H9 (cell line): ENCODE data around the gene EPHB2. TPM values are rescaled to one million over a fixed set of nuclear protein-coding genes. Genes with fewer than 3 reads are reported as not detected.

ENCODE experiments used
- DNase-seq: peaks from one replicate; pipeline ENCODE4 v3.0.0-alpha.2; 2017
- H2AFZ ChIP-seq: one replicate; pipeline ENCODE4 v1.6.1; 2013; ENCODE audit warnings: mild to moderate bottlenecking, low read length, control low read depth, moderate library complexity
- H2AK5ac ChIP-seq: 2 replicates; pipeline ENCODE4 v1.6.1; 2013; ENCODE audit warnings: low read length, control low read depth, mixed read lengths; ENCODE audit not compliant: insufficient read length
- H2BK120ac ChIP-seq: one replicate; pipeline ENCODE4 v1.6.1; 2013; ENCODE audit warnings: low read depth, mild to moderate bottlenecking, low read length, control low read depth, inconsistent platforms; ENCODE audit not compliant: poor library complexity, severe bottlenecking
- H2BK12ac ChIP-seq: 2 replicates; pipeline ENCODE4 v1.6.1; 2013; ENCODE audit warnings: low read length, control low read depth, mixed read lengths, low read depth; ENCODE audit not compliant: insufficient read length
- H2BK15ac ChIP-seq: 2 replicates; pipeline ENCODE4 v1.6.1; 2013; ENCODE audit warnings: low read depth, low read length, control low read depth
- H2BK20ac ChIP-seq: one replicate; pipeline ENCODE4 v1.6.1; 2013; ENCODE audit warnings: low read depth, mild to moderate bottlenecking, low read length, control low read depth, inconsistent platforms; ENCODE audit not compliant: poor library complexity, severe bottlenecking
- H2BK5ac ChIP-seq: 2 replicates; pipeline ENCODE4 v1.6.1; 2013; ENCODE audit warnings: low read length, control low read depth, mixed read lengths; ENCODE audit not compliant: insufficient read length
- H3K14ac ChIP-seq: 2 replicates; pipeline ENCODE4 v1.6.1; 2013; ENCODE audit warnings: low read length, control low read depth; ENCODE audit not compliant: insufficient read depth
- H3K18ac ChIP-seq: 2 replicates; pipeline ENCODE4 v1.6.1; 2013; ENCODE audit warnings: low read depth, mild to moderate bottlenecking, mixed read lengths, low read length, control low read depth; ENCODE audit not compliant: insufficient read length
- H3K23ac ChIP-seq: 2 replicates; pipeline ENCODE4 v1.6.1; 2013; ENCODE audit warnings: low read length, control low read depth, mixed read lengths, low read depth; ENCODE audit not compliant: insufficient read length
- H3K23me2 ChIP-seq: 2 replicates; pipeline ENCODE4 v1.6.1; 2013; ENCODE audit warnings: low read depth, mild to moderate bottlenecking, mixed read lengths, low read length, control low read depth; ENCODE audit not compliant: insufficient read length, poor library complexity, severe bottlenecking
- H3K27ac ChIP-seq: 2 replicates; pipeline ENCODE4 v1.5.1; 2013; ENCODE audit warnings: low read length, control low read depth, mixed read lengths, low read depth; ENCODE audit not compliant: insufficient read length
- H3K27me3 ChIP-seq: 2 replicates; pipeline ENCODE4 v1.6.1; 2013; ENCODE audit warnings: low read length, control low read depth, inconsistent platforms; ENCODE audit not compliant: insufficient read depth
- H3K4ac ChIP-seq: 2 replicates; pipeline ENCODE4 v1.6.1; 2013; ENCODE audit warnings: low read depth, mild to moderate bottlenecking, control low read depth, inconsistent platforms, low read length, moderate library complexity
- H3K4me1 ChIP-seq: 2 replicates; pipeline ENCODE4 v1.6.1; 2013; ENCODE audit warnings: low read length, control low read depth, inconsistent platforms; ENCODE audit not compliant: insufficient read depth
- H3K4me2 ChIP-seq: 2 replicates; pipeline ENCODE4 v1.6.1; 2013; ENCODE audit warnings: low read length, control low read depth, mixed read lengths; ENCODE audit not compliant: insufficient read length, insufficient read depth
- H3K56ac ChIP-seq: 2 replicates; pipeline ENCODE4 v1.6.1; 2013; ENCODE audit warnings: low read depth, mild to moderate bottlenecking, mixed read lengths, low read length, control low read depth; ENCODE audit not compliant: insufficient read length
- H3K79me1 ChIP-seq: 2 replicates; pipeline ENCODE4 v1.6.1; 2013; ENCODE audit warnings: low read depth, mild to moderate bottlenecking, moderate library complexity, low read length, control low read depth, inconsistent platforms; ENCODE audit not compliant: insufficient read depth, poor library complexity, severe bottlenecking
- H3K79me2 ChIP-seq: 2 replicates; pipeline ENCODE4 v1.6.1; 2013; ENCODE audit warnings: low read length, control low read depth, inconsistent platforms; ENCODE audit not compliant: insufficient read depth
- H3K9ac ChIP-seq: 2 replicates; pipeline ENCODE4 v1.6.1; 2013; ENCODE audit warnings: low read length, control low read depth, mixed read lengths; ENCODE audit not compliant: insufficient read length; ENCODE audit errors: extremely low read depth
- H3K9me3 ChIP-seq: one replicate; pipeline ENCODE4 v1.6.1; 2013; ENCODE audit warnings: low read depth, low read length, inconsistent platforms; ENCODE audit not compliant: control insufficient read depth
- H3T11ph ChIP-seq: one replicate; pipeline ENCODE4 v1.6.1; 2013; ENCODE audit warnings: mild to moderate bottlenecking, low read length, control low read depth, inconsistent platforms
- H4K20me1 ChIP-seq: one replicate; pipeline ENCODE4 v1.6.1; 2013; ENCODE audit not compliant: control insufficient read depth, insufficient read length, insufficient read depth
- H4K5ac ChIP-seq: 2 replicates; pipeline ENCODE4 v1.6.1; 2013; ENCODE audit warnings: low read depth, mild to moderate bottlenecking, mixed read lengths, low read length, control low read depth; ENCODE audit not compliant: insufficient read length
- H4K8ac ChIP-seq: replicated peaks from 2 replicates; pipeline ENCODE4 v1.6.1; 2013; ENCODE audit warnings: low read length, control low read depth, mixed read lengths, low read depth; ENCODE audit not compliant: insufficient read length
- H4K91ac ChIP-seq: 2 replicates; pipeline ENCODE4 v1.6.1; 2013; ENCODE audit warnings: low read depth, mild to moderate bottlenecking, moderate library complexity, mixed read lengths, low read length, control low read depth; ENCODE audit not compliant: insufficient read length
- H3K27ac Mint-ChIP-seq, 3 experiments: 2 replicates in 2 of 3; 3 replicates in 1 of 3; pipeline ENCODE4 v1.8.0; 2020 to 2021; ENCODE audit warnings: mixed read lengths in 3 of 3, mild to moderate bottlenecking in 1 of 3, moderate library complexity in 1 of 3
- H3K27me3 Mint-ChIP-seq: 2 replicates; pipeline ENCODE4 v1.8.0; 2021; ENCODE audit warnings: low read depth, mild to moderate bottlenecking, moderate library complexity, mixed read lengths
- H3K36me3 Mint-ChIP-seq, 3 experiments: 2 replicates in 2 of 3; 3 replicates in 1 of 3; pipeline ENCODE4 v1.8.0; 2020 to 2021; ENCODE audit warnings: low read depth in 3 of 3, mixed read lengths in 3 of 3; ENCODE audit not compliant: insufficient read depth in 1 of 3
- H3K4me1 Mint-ChIP-seq, 2 experiments: 2 replicates each; pipeline ENCODE4 v1.8.0; 2020; ENCODE audit warnings: mixed read lengths in 2 of 2
- H3K4me3 Mint-ChIP-seq, 2 experiments: 2 replicates in 1 of 2; 3 replicates in 1 of 2; pipeline ENCODE4 v1.8.0; 2020 to 2021; ENCODE audit warnings: mild to moderate bottlenecking in 2 of 2, mixed read lengths in 2 of 2, moderate library complexity in 1 of 2
- H3K9me3 Mint-ChIP-seq, 2 experiments: 2 replicates in 1 of 2; 3 replicates in 1 of 2; pipeline ENCODE4 v1.8.0; 2020; ENCODE audit warnings: mild to moderate bottlenecking in 2 of 2, mixed read lengths in 2 of 2, moderate library complexity in 1 of 2
- CTCF ChIP-seq: fragments of 200-600 bp; sonication (generic); conservative IDR thresholded peaks from 3 replicates; pipeline ENCODE4 v1.8.0; 2021; ENCODE audit warnings: antibody characterized with exemption, mild to moderate bottlenecking
- WGBS: extraction: QIAGEN DNeasy Blood & Tissue Kit; methylation state at CpG from one replicate; pipeline ENCODE4 v1.1.7; 2013; ENCODE audit warnings: missing lambda C conversion rate, low lambda C conversion rate, mixed read lengths; ENCODE audit not compliant: insufficient read length; ENCODE audit errors: extremely low coverage; 5-methylcytosine and 5-hydroxymethylcytosine counted together
- total RNA-seq: library from RNA; stranded (reverse); gene quantifications from 2 replicates; pipeline ENCODE4 v1.2.1, GENCODE V29; 2021

Gene EPHB2
- total RNA-seq, 1 experiment from 2014 or later: 9.5 TPM

- H3K4me3 Mint-ChIP-seq: peak overlapping the region in 1 of 2 experiments; percentile 55; a peak in 1 of 5 replicates
- no peaks in the 10 kb centered on the region for H3K27me3 ChIP-seq
- no peaks in the 10 kb centered on the region for H3K23me2 ChIP-seq
- no peak overlapping the region for H3T11ph ChIP-seq
- TF ChIP-seq CTCF: no peak
- no peak for DNase-seq
- H4K5ac ChIP-seq: no peak overlapping the region
- no peak overlapping the region for H3K23ac ChIP-seq
- H4K8ac ChIP-seq: no peak overlapping the region
- no peak overlapping the region for H3K27ac ChIP-seq
- no peak overlapping the region for H4K91ac ChIP-seq
- no peak overlapping the region for H3K56ac ChIP-seq
- H3K27ac Mint-ChIP-seq: no peak overlapping the region
- no peak overlapping the region for H2BK12ac ChIP-seq
- no peak overlapping the region for H2AK5ac ChIP-seq
- H2AFZ ChIP-seq: peak overlapping the region; percentile 77
- H3K4ac ChIP-seq: no peak overlapping the region
- H3K4me2 ChIP-seq: no peak overlapping the region
- peak overlapping the region; percentile 83 for H2BK20ac ChIP-seq
- no peak overlapping the region for H2BK120ac ChIP-seq
- no peaks in the 10 kb centered on the region; the same call in 1 of the 2 replicates for H3K4me1 ChIP-seq
- peak overlapping the region; percentile 11 for H3K18ac ChIP-seq
- no peaks in the 10 kb centered on the region for H3K9me3 ChIP-seq
- H3K14ac ChIP-seq: no peak overlapping the region
- H3K79me2 ChIP-seq: no peaks in the 10 kb centered on the region
- H2BK15ac ChIP-seq: no peak overlapping the region
- H3K27me3 Mint-ChIP-seq: no peaks in the 10 kb centered on the region; the same call in none of the 2 replicates
- no CpG with 5 or more reads among the region's 14 CpGs for WGBS
- H3K36me3 Mint-ChIP-seq: no peaks in the 10 kb centered on the region
- no peak overlapping the region for H2BK5ac ChIP-seq
- no peak overlapping the region for H3K9ac ChIP-seq
- no peaks in the 10 kb centered on the region for H3K79me1 ChIP-seq
- H3K9me3 Mint-ChIP-seq: no peaks in the 10 kb centered on the region; a peak in 1 of 5 replicates
- H4K20me1 ChIP-seq: no peaks in the 10 kb centered on the region
- H3K4me1 Mint-ChIP-seq: peaks cover 8% of the 10 kb centered on the region in 2 experiments; a peak in 3 of 4 replicates
Measured at GRCh38 chr1:22699681-22700520, 10.7 kb upstream of the EPHB2 start.
